Cardiac fibroblast (primary cell): ENCODE data around the gene HYAL2.

Source experiments
- DNase-seq, 2 donors: peaks; one replicate each; pipeline versions ENCODE4 v3.0.0 to v3.0.0-alpha.2; 2010; ENCODE audit warnings: low read depth in 2 of 2
- H3K4me3 ChIP-seq, 2 donors: replicated peaks in 1 of 2; 1 replicate in 1 of 2; 2 replicates in 1 of 2; pipeline ENCODE4 v1.5.1; 2011; ENCODE audit warnings: low read depth in 2 of 2, low read length in 2 of 2, mild to moderate bottlenecking in 2 of 2, moderate library complexity in 1 of 2
- TF ChIP-seq, protein P1 (sequence below): IDR thresholded peaks from one replicate; pipeline ENCODE4 v1.5.1; 2011; ENCODE audit warnings: low read depth, mild to moderate bottlenecking, low read length, inconsistent platforms

The HYAL2 gene

DNA sequence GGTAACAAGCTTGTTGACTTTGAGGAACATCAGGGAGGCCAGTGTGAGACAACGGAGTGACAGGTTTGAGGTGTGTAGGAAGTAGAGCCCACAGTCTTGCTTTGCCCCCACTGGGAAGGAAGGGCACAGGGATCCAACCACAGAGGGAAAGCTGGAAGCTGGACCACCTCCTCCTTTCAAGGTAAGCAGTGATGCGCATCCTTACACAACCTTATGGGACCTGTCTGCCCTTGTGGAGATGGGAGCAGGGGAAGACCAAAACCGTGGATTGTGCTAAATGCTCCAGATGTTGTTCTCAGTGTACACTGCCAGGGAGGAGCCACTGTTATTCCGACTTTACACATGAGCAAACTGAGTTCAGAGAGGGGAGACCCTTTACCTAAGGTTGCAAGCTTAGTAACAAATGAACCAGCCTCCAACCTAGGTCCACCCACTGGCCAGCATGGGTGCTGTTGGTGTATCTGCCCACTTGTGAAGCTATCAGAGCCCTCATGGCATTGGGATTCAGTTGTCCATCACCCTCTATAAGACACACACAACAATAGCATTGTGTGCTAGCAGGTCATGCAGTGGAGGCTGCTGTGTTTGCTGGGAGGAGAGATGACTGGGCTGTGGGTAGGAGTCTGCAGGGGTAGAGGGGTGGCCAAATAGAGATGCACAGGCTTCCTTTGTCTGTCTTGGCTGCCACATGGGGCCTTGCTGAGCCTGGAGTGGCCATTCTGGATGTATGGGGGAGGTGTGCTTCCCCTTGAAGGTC, 44.2 kb downstream of the HYAL2 start:
- TF ChIP-seq, protein P1, sequence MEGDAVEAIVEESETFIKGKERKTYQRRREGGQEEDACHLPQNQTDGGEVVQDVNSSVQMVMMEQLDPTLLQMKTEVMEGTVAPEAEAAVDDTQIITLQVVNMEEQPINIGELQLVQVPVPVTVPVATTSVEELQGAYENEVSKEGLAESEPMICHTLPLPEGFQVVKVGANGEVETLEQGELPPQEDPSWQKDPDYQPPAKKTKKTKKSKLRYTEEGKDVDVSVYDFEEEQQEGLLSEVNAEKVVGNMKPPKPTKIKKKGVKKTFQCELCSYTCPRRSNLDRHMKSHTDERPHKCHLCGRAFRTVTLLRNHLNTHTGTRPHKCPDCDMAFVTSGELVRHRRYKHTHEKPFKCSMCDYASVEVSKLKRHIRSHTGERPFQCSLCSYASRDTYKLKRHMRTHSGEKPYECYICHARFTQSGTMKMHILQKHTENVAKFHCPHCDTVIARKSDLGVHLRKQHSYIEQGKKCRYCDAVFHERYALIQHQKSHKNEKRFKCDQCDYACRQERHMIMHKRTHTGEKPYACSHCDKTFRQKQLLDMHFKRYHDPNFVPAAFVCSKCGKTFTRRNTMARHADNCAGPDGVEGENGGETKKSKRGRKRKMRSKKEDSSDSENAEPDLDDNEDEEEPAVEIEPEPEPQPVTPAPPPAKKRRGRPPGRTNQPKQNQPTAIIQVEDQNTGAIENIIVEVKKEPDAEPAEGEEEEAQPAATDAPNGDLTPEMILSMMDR = no peak
- DNase-seq = no peak
- H3K4me3 ChIP-seq = no peak overlapping the region

DNA sequence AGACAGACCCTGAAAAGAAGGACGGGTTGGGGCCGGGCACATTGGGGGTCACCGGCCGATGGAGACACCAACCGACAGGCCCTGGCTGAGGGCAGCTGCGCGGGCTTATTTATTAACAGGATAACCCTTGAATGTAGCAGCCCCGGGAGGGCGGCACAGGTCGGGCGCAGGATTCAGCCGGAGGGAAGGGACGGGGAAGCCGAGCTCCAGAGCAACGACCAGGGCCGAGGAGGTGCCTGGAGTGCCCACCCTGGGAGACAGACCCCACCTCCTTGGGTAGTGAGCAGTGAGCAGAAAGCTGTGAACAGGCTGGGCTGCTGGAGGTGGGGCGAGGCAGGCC, 45.8 kb downstream of the HYAL2 start:
- DNase-seq = no peak
- TF ChIP-seq, protein P1 = no peak
- H3K4me3 ChIP-seq = no peak overlapping the region

DNA sequence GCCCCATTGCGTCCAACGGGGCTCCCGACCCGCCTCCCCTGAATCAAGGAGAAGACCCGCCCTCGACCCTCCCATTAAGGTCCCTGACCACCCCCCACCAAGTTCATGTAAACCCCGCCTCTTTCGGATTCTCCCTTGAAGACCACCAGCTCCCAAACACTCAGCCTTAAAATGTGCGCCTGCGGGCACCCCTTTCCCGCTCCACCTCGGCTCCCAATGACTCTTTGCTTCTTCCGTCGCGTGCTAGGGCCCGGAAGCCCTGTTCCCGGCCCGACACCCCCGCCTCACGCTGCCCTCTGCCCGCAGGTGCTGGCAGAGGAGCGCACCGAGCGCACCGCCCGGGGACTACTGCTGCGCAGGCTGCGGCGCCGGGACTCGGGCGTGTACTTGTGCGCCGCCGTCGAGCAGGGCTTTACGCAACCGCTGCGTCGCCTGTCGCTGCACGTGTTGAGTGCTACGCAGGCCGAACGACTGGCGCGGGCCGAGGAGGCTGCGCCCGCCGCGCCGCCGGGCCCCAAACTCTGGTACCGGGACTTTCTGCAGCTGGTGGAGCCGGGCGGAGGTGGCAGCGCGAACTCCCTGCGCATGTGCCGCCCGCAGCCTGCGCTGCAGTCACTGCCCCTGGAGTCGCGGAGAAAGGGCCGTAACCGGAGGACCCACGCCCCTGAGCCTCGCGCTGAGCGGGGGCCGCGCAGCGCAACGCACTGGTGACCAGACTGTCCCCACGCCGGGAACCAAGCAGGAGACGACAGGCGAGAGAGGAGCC, 46.4 kb downstream of the HYAL2 start:
- no peak overlapping the region for H3K4me3 ChIP-seq
- DNase-seq = no peak

DNA sequence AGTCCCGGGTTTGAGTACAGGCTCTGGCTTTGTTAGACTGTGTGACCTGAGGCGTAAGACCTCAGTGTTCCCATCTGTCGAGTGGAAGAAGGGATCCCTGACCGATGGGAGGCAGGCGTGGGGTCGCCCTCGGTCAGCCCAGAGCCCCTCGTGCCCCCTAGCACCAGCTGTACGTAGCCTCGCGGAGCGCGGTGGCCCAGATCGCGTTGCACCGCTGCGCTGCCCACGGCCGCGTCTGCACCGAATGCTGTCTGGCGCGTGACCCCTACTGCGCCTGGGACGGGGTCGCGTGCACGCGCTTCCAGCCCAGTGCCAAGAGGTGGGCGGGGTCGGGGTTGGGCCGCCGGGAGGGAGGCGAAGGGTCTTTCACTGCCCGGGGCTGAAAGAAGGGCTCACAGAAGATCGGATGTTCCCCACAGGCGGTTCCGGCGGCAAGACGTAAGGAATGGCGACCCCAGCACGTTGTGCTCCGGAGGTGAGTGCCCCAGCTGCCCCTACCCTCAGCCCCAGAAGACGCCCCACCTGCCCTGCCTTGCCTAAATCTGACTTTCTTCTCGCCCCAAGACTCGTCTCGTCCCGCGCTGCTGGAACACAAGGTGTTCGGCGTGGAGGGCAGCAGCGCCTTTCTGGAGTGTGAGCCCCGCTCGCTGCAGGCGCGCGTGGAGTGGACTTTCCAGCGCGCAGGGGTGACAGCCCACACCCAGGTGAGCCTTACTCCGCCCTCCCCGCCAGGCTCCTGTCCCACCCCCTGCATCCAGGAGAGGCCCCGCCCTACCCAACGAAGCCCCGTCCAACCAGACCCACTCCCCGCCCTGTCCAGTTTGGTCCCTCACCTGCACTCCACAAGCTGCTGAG, 47.2 kb downstream of the HYAL2 start:
- TF ChIP-seq, protein P1 = no peak
- no peak for DNase-seq
- H3K4me3 ChIP-seq = no peak overlapping the region

More for the DNA sequence above, 46.4 kb downstream of the HYAL2 start:
- TF ChIP-seq, protein P1 = no peak

DNA sequence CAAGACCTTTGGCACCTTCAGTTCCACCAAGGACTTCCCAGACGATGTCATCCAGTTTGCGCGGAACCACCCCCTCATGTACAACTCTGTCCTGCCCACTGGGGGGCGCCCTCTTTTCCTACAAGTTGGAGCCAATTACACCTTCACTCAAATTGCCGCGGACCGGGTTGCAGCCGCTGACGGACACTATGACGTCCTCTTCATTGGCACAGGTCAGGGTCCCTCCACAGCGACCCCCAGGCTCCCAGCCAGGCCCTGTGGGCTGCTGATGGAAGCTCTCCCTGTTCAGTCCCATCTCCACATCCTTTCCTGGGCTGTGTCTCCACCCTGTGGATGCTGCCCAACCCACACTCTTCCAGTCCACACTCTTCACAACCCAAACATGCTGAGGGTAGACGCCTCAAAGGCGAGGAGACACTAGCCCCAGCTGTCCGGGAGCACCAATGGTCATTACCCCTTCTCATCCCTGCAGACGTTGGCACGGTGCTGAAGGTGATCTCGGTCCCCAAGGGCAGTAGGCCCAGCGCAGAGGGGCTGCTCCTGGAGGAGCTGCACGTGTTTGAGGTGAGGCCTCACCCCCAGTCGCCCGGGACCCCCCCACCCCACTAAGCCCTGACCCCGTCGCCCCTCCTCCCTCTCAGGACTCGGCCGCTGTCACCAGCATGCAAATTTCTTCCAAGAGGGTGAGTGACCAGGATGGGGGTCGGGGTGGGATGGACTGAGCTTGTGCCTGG, 48.0 kb downstream of the HYAL2 start:
- peak; percentile 34 to 75 for DNase-seq
- H3K4me3 ChIP-seq = no peak overlapping the region
- TF ChIP-seq, protein P1 = peak; percentile 70

DNA sequence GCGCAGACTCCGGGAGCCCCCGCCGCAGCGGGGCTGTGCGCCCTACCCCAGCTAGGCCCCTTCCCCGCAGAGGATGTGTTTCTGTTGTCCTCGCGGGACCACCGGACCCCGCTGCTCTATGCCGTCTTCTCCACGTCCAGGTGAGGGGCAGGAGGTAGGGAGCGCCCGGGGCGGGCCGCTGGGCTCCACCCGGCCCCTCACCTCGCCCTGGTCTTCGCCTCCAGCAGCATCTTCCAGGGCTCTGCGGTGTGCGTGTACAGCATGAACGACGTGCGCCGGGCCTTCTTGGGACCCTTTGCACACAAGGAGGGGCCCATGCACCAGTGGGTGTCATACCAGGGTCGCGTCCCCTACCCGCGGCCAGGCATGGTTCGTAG, 48.9 kb downstream of the HYAL2 start:
- no peak overlapping the region for H3K4me3 ChIP-seq

More for the DNA sequence above, 48.9 kb downstream of the HYAL2 start:
- TF ChIP-seq, protein P1 = no peak
- no peak for DNase-seq
